ENCODE measurements around the gene MAPKAP1. TPM values are rescaled to one million over a fixed set of nuclear protein-coding genes. Genes with fewer than 3 reads are reported as not detected.
A peak's percentile ranks its signal among the peaks of the same experiment; 100 is the strongest.

MAPKAP1 gene
- total and polyA plus RNA-seq, 2 experiments from 2014 or later = 68.4 to 98.5 TPM

DNA sequence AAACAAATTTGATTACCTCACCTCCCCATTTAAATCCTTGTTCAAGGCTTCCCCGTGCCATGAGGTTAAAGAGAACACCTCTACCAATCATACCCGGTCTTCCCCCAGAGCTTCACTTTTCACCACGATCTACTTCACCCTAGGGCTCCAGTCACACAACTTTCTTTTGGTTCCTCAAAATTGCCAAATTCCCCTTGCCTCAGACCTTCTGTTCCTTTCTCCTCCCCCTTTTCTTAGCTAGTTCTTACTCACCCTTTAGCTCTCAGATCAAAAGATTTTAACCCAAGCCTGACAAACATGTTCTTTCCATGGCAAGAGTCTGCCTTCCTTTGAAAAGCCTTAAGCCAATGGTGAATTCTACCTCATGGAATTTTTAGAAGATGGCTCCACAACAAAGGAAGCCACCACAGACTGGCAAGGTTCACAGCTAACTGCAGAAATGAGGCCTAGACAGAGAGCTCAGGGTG, 56.7 kb downstream of the MAPKAP1 start:
- H2AFZ ChIP-seq = no peak overlapping the region
- peaks cover 68% of the 10 kb centered on the region for H3K79me2 ChIP-seq (replicated peaks; ENCODE audit: insufficient read depth)
- no peak for DNase-seq (ENCODE audit: low spot score)

More for the DNA sequence above, 56.7 kb downstream of the MAPKAP1 start:
- H3K27ac ChIP-seq (ENCODE audit: low read depth) = peak overlapping the region; percentile 17; the same call in 1 of the 2 replicates
- no peaks in the 10 kb centered on the region for H3K9me2 ChIP-seq (ENCODE audit: insufficient read depth)
- peaks cover 86% of the 10 kb centered on the region for H3K4me1 Mint-ChIP-seq
- H3K27ac Mint-ChIP-seq = peak overlapping the region; percentile 19
- no peaks in the 10 kb centered on the region for H4K20me1 ChIP-seq (replicated peaks; ENCODE audit: insufficient read depth)
- no peak overlapping the region; the same call in 2 of the 3 replicates for H3K4me3 Mint-ChIP-seq
- peak; percentile 21 for ATAC-seq
- peaks cover 77% of the 10 kb centered on the region for H3K4me1 ChIP-seq (ENCODE audit: insufficient read depth)
- H3K36me3 Mint-ChIP-seq (ENCODE audit: low read depth) = no peaks in the 10 kb centered on the region
- no peak overlapping the region for H3K4me3 ChIP-seq
- H3K27me3 ChIP-seq (ENCODE audit: insufficient read depth) = no peaks in the 10 kb centered on the region
- no peaks in the 10 kb centered on the region for H3K36me3 ChIP-seq (ENCODE audit: insufficient read depth)
- H3K4me2 ChIP-seq = peak overlapping the region; percentile 53
- TF ChIP-seq ZNF114 (CRISPR knock-in tag; IDR thresholded peaks at IDR 0.05) (no peak), NANOG (IDR thresholded peaks at IDR 0.05; ENCODE audit: borderline replicate concordance) (no peak), ZNF462 (CRISPR knock-in tag; IDR thresholded peaks at IDR 0.05) (no peak), POLR2AphosphoS5 (IDR thresholded peaks at IDR 0.05; ENCODE audit: low read depth) (no peak), EZH2 (IDR thresholded peaks at IDR 0.05; ENCODE audit: low read depth, unreplicated experiment) (no peak), ETS1 (IDR thresholded peaks at IDR 0.05) (no peak), CTCF (conservative IDR thresholded peaks at IDR 0.05; ENCODE audit: low read depth in 2 of 2) (no peak), EZH2phosphoT487 (IDR thresholded peaks at IDR 0.05; ENCODE audit: unreplicated experiment) (no peak), JUNB (IDR thresholded peaks at IDR 0.05; ENCODE audit: unreplicated experiment) (no peak), CREB1 (CRISPR knock-in tag; IDR thresholded peaks at IDR 0.05; ENCODE audit: low read depth) (no peak), ZNF331 (CRISPR knock-in tag; IDR thresholded peaks at IDR 0.05; ENCODE audit: low read depth) (no peak), STAT1 (IDR thresholded peaks at IDR 0.05; ENCODE audit: unreplicated experiment) (no peak)
- TF ChIP-seq, protein P1, sequence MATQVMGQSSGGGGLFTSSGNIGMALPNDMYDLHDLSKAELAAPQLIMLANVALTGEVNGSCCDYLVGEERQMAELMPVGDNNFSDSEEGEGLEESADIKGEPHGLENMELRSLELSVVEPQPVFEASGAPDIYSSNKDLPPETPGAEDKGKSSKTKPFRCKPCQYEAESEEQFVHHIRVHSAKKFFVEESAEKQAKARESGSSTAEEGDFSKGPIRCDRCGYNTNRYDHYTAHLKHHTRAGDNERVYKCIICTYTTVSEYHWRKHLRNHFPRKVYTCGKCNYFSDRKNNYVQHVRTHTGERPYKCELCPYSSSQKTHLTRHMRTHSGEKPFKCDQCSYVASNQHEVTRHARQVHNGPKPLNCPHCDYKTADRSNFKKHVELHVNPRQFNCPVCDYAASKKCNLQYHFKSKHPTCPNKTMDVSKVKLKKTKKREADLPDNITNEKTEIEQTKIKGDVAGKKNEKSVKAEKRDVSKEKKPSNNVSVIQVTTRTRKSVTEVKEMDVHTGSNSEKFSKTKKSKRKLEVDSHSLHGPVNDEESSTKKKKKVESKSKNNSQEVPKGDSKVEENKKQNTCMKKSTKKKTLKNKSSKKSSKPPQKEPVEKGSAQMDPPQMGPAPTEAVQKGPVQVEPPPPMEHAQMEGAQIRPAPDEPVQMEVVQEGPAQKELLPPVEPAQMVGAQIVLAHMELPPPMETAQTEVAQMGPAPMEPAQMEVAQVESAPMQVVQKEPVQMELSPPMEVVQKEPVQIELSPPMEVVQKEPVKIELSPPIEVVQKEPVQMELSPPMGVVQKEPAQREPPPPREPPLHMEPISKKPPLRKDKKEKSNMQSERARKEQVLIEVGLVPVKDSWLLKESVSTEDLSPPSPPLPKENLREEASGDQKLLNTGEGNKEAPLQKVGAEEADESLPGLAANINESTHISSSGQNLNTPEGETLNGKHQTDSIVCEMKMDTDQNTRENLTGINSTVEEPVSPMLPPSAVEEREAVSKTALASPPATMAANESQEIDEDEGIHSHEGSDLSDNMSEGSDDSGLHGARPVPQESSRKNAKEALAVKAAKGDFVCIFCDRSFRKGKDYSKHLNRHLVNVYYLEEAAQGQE (IDR thresholded peaks at IDR 0.05; ENCODE audit: unreplicated experiment) = no peak
- 0 out of 2 replicates have a peak, but pooled peaks cover 2% of the 10 kb centered on the region for H3F3A ChIP-seq (replicated peaks; ENCODE audit: low read depth)
- peaks cover 8% of the 10 kb centered on the region for H3K27me3 Mint-ChIP-seq (ENCODE audit: insufficient read depth, low read depth, poor library complexity)
- H3K9me3 Mint-ChIP-seq = no peaks in the 10 kb centered on the region

Data from GM23338 (cell line).